K562 (cell line): ENCODE data around the gene SBF1.

Source experiments
- BRCA1 ChIP-seq, 2 experiments: fragments of 450-650 bp in 1 of 2; sonication (generic) in 1 of 2; formaldehyde crosslinking in 1 of 2; IDR thresholded peaks; 2 replicates each; pipeline versions ENCODE4 v1.5.0 to v1.6.1; 2017 to 2020; ENCODE audit warnings: mild to moderate bottlenecking in 1 of 2, missing genetic modification reagents in 1 of 2
- BRF2 ChIP-seq: IDR thresholded peaks from 3 replicates; pipeline ENCODE4 v1.6.1; 2011; ENCODE audit warnings: borderline replicate concordance, mild to moderate bottlenecking; ENCODE audit not compliant: insufficient read length, insufficient read depth
- E2F6 ChIP-seq, 2 experiments: IDR thresholded peaks; 2 replicates each; pipeline ENCODE4 v1.6.1; 2011; ENCODE audit warnings: borderline replicate concordance in 1 of 2, control low read depth in 1 of 2, low read depth in 1 of 2, low read length in 1 of 2, mild to moderate bottlenecking in 1 of 2, mixed read lengths in 1 of 2, moderate library complexity in 1 of 2; ENCODE audit not compliant: insufficient read depth in 1 of 2, insufficient read length in 1 of 2, poor library complexity in 1 of 2, severe bottlenecking in 1 of 2; ENCODE audit errors: extremely low read depth in 1 of 2
- NRF1 ChIP-seq, 2 experiments: fragments of 450-650 bp; IDR thresholded peaks in 1 of 2; conservative IDR thresholded peaks in 1 of 2; 2 replicates each; pipeline ENCODE4 v1.6.1; 2014; ENCODE audit warnings: mild to moderate bottlenecking in 2 of 2

GRCh38 chr22:50485221-50486131, 10.6 kb upstream of the SBF1 start:
- TF ChIP-seq BRF2 (no peak), E2F6 (IDR thresholded peaks at IDR 0.05; ENCODE audit: borderline replicate concordance in 1 of 2, extremely low read depth in 1 of 2, insufficient read depth in 1 of 2, insufficient read length in 1 of 2, low read depth in 1 of 2, low read length in 1 of 2, poor library complexity in 1 of 2, severe bottlenecking in 1 of 2) (peak in 1 of 2 experiments; percentile 73), BRCA1 (IDR thresholded peaks at IDR 0.05) (no peak), BRCA1 (CRISPR knock-in tag; IDR thresholded peaks at IDR 0.05) (no peak), NRF1 (conservative IDR thresholded peaks at IDR 0.05 in 1 of 2, IDR thresholded peaks at IDR 0.05 in 1 of 2) (no peak)
